MM.1S (cell line): Measurements from ENCODE around the gene RAB9B.

ENCODE experiments used
- DNase-seq: peaks from one replicate; pipeline ENCODE4 v3.0.0-alpha.2; 2015
- H2AFZ ChIP-seq: fragments of 300-600 bp; sonication (generic); 2 replicates; pipeline ENCODE4 v1.6.0; 2016; ENCODE audit warnings: antibody characterized with exemption, low read length
- H3F3A ChIP-seq: fragments of 300-600 bp; sonication (generic); 2 replicates; pipeline ENCODE4 v1.6.1; 2016; ENCODE audit warnings: mild to moderate bottlenecking, antibody characterized with exemption, low read length, moderate library complexity, mixed read lengths; ENCODE audit not compliant: insufficient read depth
- H3K27ac ChIP-seq: fragments of 300-600 bp; sonication (generic); 2 replicates; pipeline ENCODE4 v1.5.1; 2016; ENCODE audit warnings: mild to moderate bottlenecking, low read length
- H3K27me3 ChIP-seq: fragments of 300-600 bp; sonication (generic); replicated peaks from 2 replicates; pipeline ENCODE4 v1.6.0; 2016; ENCODE audit warnings: low read length; ENCODE audit not compliant: insufficient read depth
- H3K36me3 ChIP-seq: fragments of 300-600 bp; sonication (generic); replicated peaks from 2 replicates; pipeline ENCODE4 v1.6.1; 2016; ENCODE audit warnings: mild to moderate bottlenecking, low read length, mixed read lengths; ENCODE audit not compliant: insufficient read depth
- H3K4me1 ChIP-seq: fragments of 300-600 bp; sonication (generic); 2 replicates; pipeline ENCODE4 v1.6.1; 2016; ENCODE audit warnings: low read length, mixed read lengths
- H3K4me2 ChIP-seq: fragments of 300-600 bp; sonication (generic); 2 replicates; pipeline ENCODE4 v1.6.0; 2016; ENCODE audit warnings: low read depth, low read length
- H3K4me3 ChIP-seq: fragments of 300-600 bp; sonication (generic); 2 replicates; pipeline ENCODE4 v1.5.1; 2016; ENCODE audit warnings: low read length, mixed read lengths
- H3K79me2 ChIP-seq: fragments of 300-600 bp; sonication (generic); 2 replicates; pipeline ENCODE4 v1.6.1; 2016; ENCODE audit warnings: mixed run types, low read length, mixed read lengths
- H3K9ac ChIP-seq: fragments of 300-600 bp; sonication (generic); 2 replicates; pipeline ENCODE4 v1.6.1; 2016; ENCODE audit warnings: low read length, mixed read lengths
- H3K9me2 ChIP-seq: fragments of 300-600 bp; sonication (generic); replicated peaks from 2 replicates; pipeline ENCODE4 v1.6.1; 2016; ENCODE audit warnings: mild to moderate bottlenecking, low read length, mixed read lengths; ENCODE audit not compliant: insufficient read depth
- H3K9me3 ChIP-seq: fragments of 300-600 bp; sonication (generic); replicated peaks from 2 replicates; pipeline ENCODE4 v1.6.1; 2016; ENCODE audit warnings: mild to moderate bottlenecking, low read length, mixed read lengths; ENCODE audit not compliant: insufficient read depth
- H4K20me1 ChIP-seq: fragments of 300-600 bp; sonication (generic); 2 replicates; pipeline ENCODE4 v1.6.1; 2016; ENCODE audit warnings: mild to moderate bottlenecking, low read length, moderate library complexity, mixed read lengths; ENCODE audit not compliant: insufficient read depth
- EZH2 ChIP-seq: fragments of 300-600 bp; sonication (generic); optimal IDR thresholded peaks from 2 replicates; pipeline ENCODE3; 2017; ENCODE audit warnings: low read depth, mild to moderate bottlenecking, antibody characterized with exemption, low read length, mixed read lengths
- EZH2phosphoT487 ChIP-seq: fragments of 300-600 bp; sonication (generic); IDR thresholded peaks from 2 replicates; pipeline ENCODE4 v1.6.1; 2018; ENCODE audit warnings: antibody characterized with exemption, low read length
- TF ChIP-seq, protein P1 (sequence below): fragments of 300-600 bp; sonication (generic); IDR thresholded peaks from 2 replicates; pipeline ENCODE4 v1.5.1; 2016; ENCODE audit warnings: antibody characterized with exemption, low read length, mixed read lengths

Gene RAB9B

DNA sequence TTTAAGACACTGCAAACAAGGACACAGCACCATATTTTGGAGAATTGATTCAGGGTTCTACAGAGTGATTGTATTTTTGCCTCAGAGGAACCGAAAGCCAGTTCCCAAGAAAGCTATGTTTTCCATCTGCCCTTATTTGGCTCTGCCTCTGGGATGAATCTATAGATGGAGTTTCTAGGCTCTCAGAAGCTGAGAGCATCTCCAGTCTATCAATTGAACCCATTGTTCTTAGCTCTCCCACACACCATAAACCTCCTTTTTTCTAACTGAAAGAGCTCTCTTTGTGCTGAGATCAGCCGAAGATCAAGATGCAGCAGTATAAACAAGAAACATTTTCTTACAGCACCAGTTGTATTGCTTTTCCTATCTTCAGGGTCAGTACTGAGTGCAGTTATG, 38.5 kb downstream of the RAB9B start:
- no peaks in the 10 kb centered on the region for H3K9me3 ChIP-seq
- H3K27ac ChIP-seq, result no peak overlapping the region
- no peaks in the 10 kb centered on the region for H3K27me3 ChIP-seq
- no peak overlapping the region for H2AFZ ChIP-seq
- no peaks in the 10 kb centered on the region for H4K20me1 ChIP-seq
- no peak for TF ChIP-seq EZH2phosphoT487
- TF ChIP-seq, protein P1, sequence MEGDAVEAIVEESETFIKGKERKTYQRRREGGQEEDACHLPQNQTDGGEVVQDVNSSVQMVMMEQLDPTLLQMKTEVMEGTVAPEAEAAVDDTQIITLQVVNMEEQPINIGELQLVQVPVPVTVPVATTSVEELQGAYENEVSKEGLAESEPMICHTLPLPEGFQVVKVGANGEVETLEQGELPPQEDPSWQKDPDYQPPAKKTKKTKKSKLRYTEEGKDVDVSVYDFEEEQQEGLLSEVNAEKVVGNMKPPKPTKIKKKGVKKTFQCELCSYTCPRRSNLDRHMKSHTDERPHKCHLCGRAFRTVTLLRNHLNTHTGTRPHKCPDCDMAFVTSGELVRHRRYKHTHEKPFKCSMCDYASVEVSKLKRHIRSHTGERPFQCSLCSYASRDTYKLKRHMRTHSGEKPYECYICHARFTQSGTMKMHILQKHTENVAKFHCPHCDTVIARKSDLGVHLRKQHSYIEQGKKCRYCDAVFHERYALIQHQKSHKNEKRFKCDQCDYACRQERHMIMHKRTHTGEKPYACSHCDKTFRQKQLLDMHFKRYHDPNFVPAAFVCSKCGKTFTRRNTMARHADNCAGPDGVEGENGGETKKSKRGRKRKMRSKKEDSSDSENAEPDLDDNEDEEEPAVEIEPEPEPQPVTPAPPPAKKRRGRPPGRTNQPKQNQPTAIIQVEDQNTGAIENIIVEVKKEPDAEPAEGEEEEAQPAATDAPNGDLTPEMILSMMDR, result no peak
- TF ChIP-seq EZH2, result no peak
- H3K9me2 ChIP-seq, result no peaks in the 10 kb centered on the region
- no peaks in the 10 kb centered on the region for H3K79me2 ChIP-seq
- peaks cover 3% of the 10 kb centered on the region for H3K4me1 ChIP-seq
- H3K4me2 ChIP-seq, result no peak overlapping the region
- H3K4me3 ChIP-seq, result no peak overlapping the region
- no peak overlapping the region for H3K9ac ChIP-seq
- H3K36me3 ChIP-seq, result no peaks in the 10 kb centered on the region
- H3F3A ChIP-seq, result no peaks in the 10 kb centered on the region
- no peak for DNase-seq

DNA sequence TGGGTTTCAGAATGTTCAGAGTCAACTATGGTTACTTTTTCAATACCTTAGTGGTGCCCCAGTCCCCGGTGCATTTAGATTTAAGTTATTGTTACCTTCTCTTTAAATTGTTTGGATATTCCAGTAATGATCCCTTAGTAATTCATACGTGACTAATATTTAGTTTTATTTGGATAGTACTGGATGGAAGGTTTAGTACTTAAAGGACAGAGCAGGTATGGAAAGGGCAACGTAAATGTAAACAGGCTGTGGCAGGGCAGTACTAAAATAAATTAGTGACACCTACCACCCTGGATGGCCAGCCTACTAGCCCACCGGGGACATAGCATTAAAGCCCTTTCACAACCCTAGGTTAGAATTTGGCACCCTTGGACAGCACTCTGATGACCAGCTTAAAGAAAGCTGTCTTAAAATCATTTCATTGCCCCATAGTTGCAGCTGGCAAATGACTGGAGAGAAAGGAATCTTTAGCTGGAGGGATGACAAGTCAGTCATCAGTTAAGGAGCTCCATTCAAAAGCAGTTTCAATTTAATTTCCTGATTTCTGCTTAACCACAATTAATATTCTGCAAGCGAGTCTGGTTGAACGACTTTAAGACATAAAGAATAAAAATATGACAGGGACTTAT, 39.0 kb downstream of the RAB9B start:
- no peaks in the 10 kb centered on the region for H3K27me3 ChIP-seq
- TF ChIP-seq EZH2phosphoT487 (no peak), EZH2 (no peak)
- TF ChIP-seq, protein P1, result no peak

DNA sequence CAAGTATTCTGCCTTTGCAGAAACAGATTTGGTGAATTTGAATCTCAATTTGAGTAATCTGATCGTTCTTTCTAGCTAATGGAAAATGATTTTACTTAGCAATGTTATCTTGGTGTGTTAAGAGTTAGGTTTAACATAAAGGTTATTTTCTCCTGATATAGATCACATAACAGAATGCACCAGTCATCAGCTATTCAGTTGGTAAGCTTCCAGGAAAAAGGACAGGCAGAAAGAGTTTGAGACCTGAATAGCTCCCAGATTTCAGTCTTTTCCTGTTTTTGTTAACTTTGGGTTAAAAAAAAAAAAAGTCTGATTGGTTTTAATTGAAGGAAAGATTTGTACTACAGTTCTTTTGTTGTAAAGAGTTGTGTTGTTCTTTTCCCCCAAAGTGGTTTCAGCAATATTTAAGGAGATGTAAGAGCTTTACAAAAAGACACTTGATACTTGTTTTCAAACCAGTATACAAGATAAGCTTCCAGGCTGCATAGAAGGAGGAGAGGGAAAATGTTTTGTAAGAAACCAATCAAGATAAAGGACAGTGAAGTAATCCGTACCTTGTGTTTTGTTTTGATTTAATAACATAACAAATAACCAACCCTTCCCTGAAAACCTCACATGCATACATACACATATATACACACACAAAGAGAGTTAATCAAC, 40.1 kb downstream of the RAB9B start:
- no peak overlapping the region for H3K27ac ChIP-seq
- no peak for DNase-seq
- H3K4me1 ChIP-seq, result peaks cover 9% of the 10 kb centered on the region
- no peak overlapping the region for H2AFZ ChIP-seq
- no peaks in the 10 kb centered on the region for H3K27me3 ChIP-seq
- no peaks in the 10 kb centered on the region for H4K20me1 ChIP-seq
- H3K36me3 ChIP-seq, result no peaks in the 10 kb centered on the region
- TF ChIP-seq, protein P1, result no peak
- TF ChIP-seq EZH2phosphoT487, result no peak
- no peak for TF ChIP-seq EZH2
- no peak overlapping the region for H3K4me3 ChIP-seq
- no peaks in the 10 kb centered on the region for H3K79me2 ChIP-seq
- no peak overlapping the region for H3K4me2 ChIP-seq
- H3K9me3 ChIP-seq, result no peaks in the 10 kb centered on the region
- H3F3A ChIP-seq, result no peaks in the 10 kb centered on the region
- no peak overlapping the region for H3K9ac ChIP-seq
- no peaks in the 10 kb centered on the region for H3K9me2 ChIP-seq

More for the DNA sequence above, 39.0 kb downstream of the RAB9B start:
- no peak overlapping the region for H2AFZ ChIP-seq
- no peaks in the 10 kb centered on the region for H4K20me1 ChIP-seq
- H3K9me3 ChIP-seq, result no peaks in the 10 kb centered on the region
- H3K4me1 ChIP-seq, result peaks cover 9% of the 10 kb centered on the region
- no peak overlapping the region for H3K9ac ChIP-seq
- H3K36me3 ChIP-seq, result no peaks in the 10 kb centered on the region
- no peaks in the 10 kb centered on the region for H3K9me2 ChIP-seq
- no peaks in the 10 kb centered on the region for H3K79me2 ChIP-seq
- H3K4me2 ChIP-seq, result no peak overlapping the region
- no peaks in the 10 kb centered on the region for H3F3A ChIP-seq
- no peak overlapping the region for H3K4me3 ChIP-seq
- H3K27ac ChIP-seq, result no peak overlapping the region
- DNase-seq, result no peak
